Smooth muscle cell (in vitro differentiated cells): ENCODE measurements around the gene PROM1. TPM values are rescaled to one million over a fixed set of nuclear protein-coding genes. Genes with fewer than 3 reads are reported as not detected.

Source experiments
- DNase-seq: peaks from one replicate; lab custom pipeline; 2025; ENCODE audit not compliant: unreplicated experiment; lab: John Stamatoyannopoulos, UW
- H2AFZ ChIP-seq: fragments of 200-600 bp; sonication (generic); 2 replicates; pipeline ENCODE4 v1.6.0; 2016; ENCODE audit warnings: antibody characterized with exemption, low read depth, mild to moderate bottlenecking
- H3F3A ChIP-seq: fragments of 200-600 bp; sonication (generic); 2 replicates; pipeline ENCODE4 v1.6.0; 2017; ENCODE audit warnings: antibody characterized with exemption, low read depth
- H3K27ac ChIP-seq: fragments of 200-600 bp; sonication (generic); 2 replicates; pipeline ENCODE4 v1.5.1; 2016; ENCODE audit warnings: low read depth, mild to moderate bottlenecking
- H3K27me3 ChIP-seq: fragments of 200-600 bp; sonication (generic); 2 replicates; pipeline ENCODE4 v1.6.1; 2016; ENCODE audit warnings: low read depth, mild to moderate bottlenecking
- H3K36me3 ChIP-seq: fragments of 200-600 bp; sonication (generic); 2 replicates; pipeline ENCODE4 v1.5.1; 2016; ENCODE audit warnings: low read depth
- H3K4me1 ChIP-seq: fragments of 200-600 bp; sonication (generic); 2 replicates; pipeline ENCODE4 v1.5.1; 2016; ENCODE audit warnings: low read depth
- H3K4me2 ChIP-seq: fragments of 200-600 bp; sonication (generic); 2 replicates; pipeline ENCODE4 v1.6.0; 2016; ENCODE audit warnings: mild to moderate bottlenecking
- H3K4me3 ChIP-seq: fragments of 200-600 bp; sonication (generic); 2 replicates; pipeline ENCODE4 v1.5.1; 2016; ENCODE audit warnings: mild to moderate bottlenecking
- H3K79me2 ChIP-seq: fragments of 200-600 bp; sonication (generic); 2 replicates; pipeline ENCODE4 v1.6.0; 2016; ENCODE audit warnings: low read depth, mild to moderate bottlenecking
- H3K9ac ChIP-seq: fragments of 200-600 bp; sonication (generic); 2 replicates; pipeline ENCODE4 v1.6.0; 2016; ENCODE audit warnings: low read depth
- H3K9me3 ChIP-seq: fragments of 200-600 bp; sonication (generic); replicated peaks from 2 replicates; pipeline ENCODE4 v1.5.1; 2016; ENCODE audit warnings: low read depth
- H4K20me1 ChIP-seq: fragments of 200-600 bp; sonication (generic); 2 replicates; pipeline ENCODE4 v1.6.0; 2016; ENCODE audit warnings: low read depth
- CTCF ChIP-seq: fragments of 200-600 bp; sonication (generic); IDR thresholded peaks from 2 replicates; pipeline ENCODE4 v1.5.1; 2017; ENCODE audit warnings: borderline replicate concordance, mild to moderate bottlenecking, antibody characterized with exemption; ENCODE audit not compliant: insufficient read depth, poor library complexity, severe bottlenecking
- WGBS: methylation state at CpG from one replicate; pipeline ENCODE4 v1.1.7; 2016; ENCODE audit warnings: low lambda C conversion rate; 5-methylcytosine and 5-hydroxymethylcytosine counted together
- polyA plus RNA-seq: library from polyadenylated mRNA; unstranded; fragments of >200 nt; fragmentation: Nextera tagmentation; extraction: Ambion mirVana; gene quantifications from 2 replicates; pipeline ENCODE4 v1.2.1, GENCODE V29; 2016
- total RNA-seq: library from RNA; depleted of rRNA; stranded (reverse); fragments of >200 nt; gene quantifications from 2 replicates; pipeline ENCODE4 v1.2.3, GENCODE V29; 2014

Gene PROM1
- total and polyA plus RNA-seq, 2 experiments from 2014 or later: 0.56 to 1.7 TPM

GRCh38 chr4:15938182-15938581 lies 145.6 kb downstream of the PROM1 start:
- Histone ChIP-seq H3K9me3 (no peaks in the 10 kb centered on the region), H3K9ac (no peak overlapping the region), H3K27me3 (peaks cover 22% of the 10 kb centered on the region), H3K36me3 (no peaks in the 10 kb centered on the region), H3F3A (no peaks in the 10 kb centered on the region), H3K4me2 (no peak overlapping the region), H2AFZ (no peak overlapping the region), H4K20me1 (no peaks in the 10 kb centered on the region), H3K27ac (no peak overlapping the region), H3K79me2 (no peaks in the 10 kb centered on the region), H3K4me1 (no peaks in the 10 kb centered on the region), H3K4me3 (no peak overlapping the region)
- TF ChIP-seq CTCF: no peak
- WGBS: 21% methylated on average over 8 of the region's 8 CpGs
- no peak for DNase-seq

GRCh38 chr4:15936495-15936894 lies 147.3 kb downstream of the PROM1 start:
- 75% methylated on average over 4 of the region's 4 CpGs for WGBS
- Histone ChIP-seq H3K79me2 (no peaks in the 10 kb centered on the region), H3K4me3 (no peak overlapping the region), H3K4me1 (no peaks in the 10 kb centered on the region), H4K20me1 (no peaks in the 10 kb centered on the region), H3K27me3 (peaks cover 26% of the 10 kb centered on the region), H3F3A (no peaks in the 10 kb centered on the region), H3K9ac (no peak overlapping the region), H3K36me3 (no peaks in the 10 kb centered on the region), H3K4me2 (no peak overlapping the region), H3K27ac (no peak overlapping the region), H3K9me3 (no peaks in the 10 kb centered on the region), H2AFZ (no peak overlapping the region)
- no peak for TF ChIP-seq CTCF
- DNase-seq: no peak

GRCh38 chr4:15935504-15936402 lies 148.1 kb downstream of the PROM1 start:
- H3K36me3 ChIP-seq: no peaks in the 10 kb centered on the region
- H3K9me3 ChIP-seq: no peaks in the 10 kb centered on the region
- H3K79me2 ChIP-seq: no peaks in the 10 kb centered on the region
- H3K4me3 ChIP-seq: no peak overlapping the region
- no peak overlapping the region for H3K9ac ChIP-seq
- peaks cover 32% of the 10 kb centered on the region for H3K27me3 ChIP-seq
- no peaks in the 10 kb centered on the region for H3F3A ChIP-seq
- no peaks in the 10 kb centered on the region for H3K4me1 ChIP-seq
- WGBS: 91% methylated on average over 10 of the region's 10 CpGs
- no peak overlapping the region for H2AFZ ChIP-seq
- TF ChIP-seq CTCF: no peak
- no peak overlapping the region for H3K27ac ChIP-seq
- no peak for DNase-seq
- H4K20me1 ChIP-seq: no peaks in the 10 kb centered on the region
- no peak overlapping the region for H3K4me2 ChIP-seq

GRCh38 chr4:15934259-15934658 lies 149.6 kb downstream of the PROM1 start:
- Histone ChIP-seq H3K36me3 (no peaks in the 10 kb centered on the region), H3K9ac (no peak overlapping the region), H3K4me2 (no peak overlapping the region), H3K9me3 (no peaks in the 10 kb centered on the region), H2AFZ (no peak overlapping the region), H3K27ac (no peak overlapping the region), H4K20me1 (no peaks in the 10 kb centered on the region), H3K79me2 (no peaks in the 10 kb centered on the region), H3K27me3 (peaks cover 41% of the 10 kb centered on the region), H3K4me3 (no peak overlapping the region), H3F3A (no peaks in the 10 kb centered on the region), H3K4me1 (no peaks in the 10 kb centered on the region)
- 88% methylated on average over 3 of the region's 3 CpGs for WGBS
- TF ChIP-seq CTCF: no peak
- no peak for DNase-seq
